Adipocyte (in vitro differentiated cells): ENCODE measurements around the gene THBS4.

ENCODE experiments used
- DNase-seq: peaks from one replicate; pipeline ENCODE4 v3.0.0-alpha.2; 2015; ENCODE audit warnings: low read depth
- H3K27me3 ChIP-seq: replicated peaks from 2 replicates; pipeline ENCODE4 v1.7.0; 2013; ENCODE audit warnings: mild to moderate bottlenecking, low read length, moderate library complexity; ENCODE audit not compliant: control insufficient read depth, insufficient read depth
- H3K36me3 ChIP-seq: 2 replicates; pipeline ENCODE4 v1.7.0; 2013; ENCODE audit warnings: low read length, mild to moderate bottlenecking, moderate library complexity; ENCODE audit not compliant: control insufficient read depth, insufficient read depth, severe bottlenecking
- H3K4me1 ChIP-seq: 2 replicates; pipeline ENCODE4 v1.7.0; 2013; ENCODE audit warnings: mild to moderate bottlenecking, low read length, moderate library complexity; ENCODE audit not compliant: control insufficient read depth, insufficient read depth
- H3K4me3 ChIP-seq: 2 replicates; pipeline ENCODE4 v1.7.0; 2013; ENCODE audit warnings: mild to moderate bottlenecking, low read length, moderate library complexity
- H3K9ac ChIP-seq: 2 replicates; pipeline ENCODE4 v1.7.0; 2013; ENCODE audit warnings: mild to moderate bottlenecking, low read length, moderate library complexity
- H3K9me3 ChIP-seq: 2 replicates; pipeline ENCODE4 v1.7.0; 2013; ENCODE audit warnings: mild to moderate bottlenecking, low read length, moderate library complexity; ENCODE audit not compliant: control insufficient read depth

Gene THBS4

DNA sequence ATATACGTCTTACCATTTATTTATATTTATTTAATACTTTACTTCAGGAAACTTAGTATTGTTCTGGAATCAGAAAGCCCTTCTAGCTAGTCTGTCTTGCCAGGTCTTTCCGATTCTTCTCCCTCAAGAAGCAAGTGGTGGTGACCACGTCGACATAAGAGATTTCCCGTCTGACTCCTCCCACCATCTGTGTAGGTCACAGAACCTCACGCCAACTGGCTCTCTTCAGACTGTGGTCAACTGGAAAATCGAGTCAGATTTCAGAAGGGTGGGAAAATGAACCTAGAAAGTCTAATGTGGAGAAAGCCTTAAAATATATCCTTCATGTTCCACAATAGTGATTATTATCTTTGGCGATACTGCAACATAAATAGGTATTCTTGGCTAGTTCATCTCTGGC is 17.3 kb downstream of the THBS4 start:
- no peak for DNase-seq
- Histone ChIP-seq H3K36me3 (no peaks in the 10 kb centered on the region), H3K27me3 (peaks cover 9% of the 10 kb centered on the region), H3K4me1 (no peaks in the 10 kb centered on the region), H3K4me3 (no peak overlapping the region), H3K9me3 (no peaks in the 10 kb centered on the region), H3K9ac (no peak overlapping the region)

DNA sequence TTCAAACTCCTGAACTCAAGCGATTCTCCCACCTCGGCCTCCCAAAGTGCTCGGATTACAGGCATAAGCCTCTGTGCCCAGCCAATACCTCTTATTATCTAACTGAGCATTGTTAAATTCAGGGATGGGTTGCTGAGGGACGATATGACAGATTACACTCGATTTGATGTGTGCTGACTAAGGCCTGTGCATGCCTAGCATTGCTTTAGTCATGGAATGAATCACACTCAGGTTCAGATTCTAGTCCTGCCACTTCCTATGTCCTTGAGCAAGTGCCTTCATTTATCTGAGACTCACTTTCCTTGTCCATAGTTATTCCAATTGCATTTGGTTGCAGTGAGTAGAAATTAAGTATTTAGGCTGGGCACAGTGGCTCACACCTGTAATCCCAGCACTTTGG is 19.5 kb downstream of the THBS4 start:
- peak; percentile 14 for DNase-seq
- Histone ChIP-seq H3K4me3 (no peak overlapping the region), H3K36me3 (no peaks in the 10 kb centered on the region)

GRCh38 chr5:80055491-80056170 is 20.5 kb downstream of the THBS4 start:
- H3K4me3 ChIP-seq = no peak overlapping the region
- H3K27me3 ChIP-seq = no peaks in the 10 kb centered on the region
- H3K36me3 ChIP-seq = no peaks in the 10 kb centered on the region
- no peaks in the 10 kb centered on the region for H3K4me1 ChIP-seq
- H3K9me3 ChIP-seq = no peaks in the 10 kb centered on the region
- no peak for DNase-seq
- H3K9ac ChIP-seq = no peak overlapping the region

More for the DNA sequence above, 19.5 kb downstream of the THBS4 start:
- no peaks in the 10 kb centered on the region for H3K9me3 ChIP-seq
- H3K4me1 ChIP-seq = no peaks in the 10 kb centered on the region
- H3K27me3 ChIP-seq = peaks cover 6% of the 10 kb centered on the region
- H3K9ac ChIP-seq = no peak overlapping the region

- H3K4me3 ChIP-seq = no peak overlapping the region
- H3K4me1 ChIP-seq = no peaks in the 10 kb centered on the region
- no peaks in the 10 kb centered on the region for H3K9me3 ChIP-seq
- no peaks in the 10 kb centered on the region for H3K36me3 ChIP-seq
- H3K27me3 ChIP-seq = no peaks in the 10 kb centered on the region
- H3K9ac ChIP-seq = no peak overlapping the region
- DNase-seq = no peak
Measured at GRCh38 chr5:80057099-80057498, 22.0 kb downstream of the THBS4 start.

GRCh38 chr5:80057921-80058320 is 22.8 kb downstream of the THBS4 start:
- Histone ChIP-seq H3K27me3 (no peaks in the 10 kb centered on the region), H3K4me1 (no peaks in the 10 kb centered on the region), H3K9ac (no peak overlapping the region), H3K9me3 (no peaks in the 10 kb centered on the region), H3K36me3 (no peaks in the 10 kb centered on the region), H3K4me3 (no peak overlapping the region)
- DNase-seq = no peak

DNA sequence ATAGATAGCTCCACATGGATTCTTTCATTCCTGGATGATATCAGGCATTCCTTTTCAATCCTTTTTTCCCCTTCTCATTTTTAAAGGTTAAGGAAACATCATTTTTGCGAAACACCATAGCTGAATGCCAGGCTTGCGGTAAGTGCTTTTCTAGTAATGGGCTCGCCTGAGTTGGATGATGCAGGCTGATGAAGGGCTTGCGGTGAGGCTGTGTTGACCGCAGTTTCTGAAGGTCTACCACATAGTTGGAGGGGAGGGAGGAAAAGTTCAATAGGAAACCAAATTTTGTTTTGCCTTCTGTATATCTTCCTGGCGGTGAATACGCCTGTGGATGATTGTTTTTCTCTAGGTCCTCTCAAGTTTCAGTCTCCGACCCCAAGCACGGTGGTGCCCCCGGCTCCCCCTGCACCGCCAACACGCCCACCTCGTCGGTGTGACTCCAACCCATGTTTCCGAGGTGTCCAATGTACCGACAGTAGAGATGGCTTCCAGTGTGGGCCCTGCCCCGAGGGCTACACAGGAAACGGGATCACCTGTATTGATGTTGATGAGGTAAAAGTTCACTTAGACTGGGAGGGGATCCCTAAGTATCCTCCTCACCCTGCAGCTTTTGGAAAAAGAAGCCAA is 24.3 kb downstream of the THBS4 start:
- H3K4me1 ChIP-seq = peaks cover 3% of the 10 kb centered on the region
- no peak overlapping the region for H3K9ac ChIP-seq
- no peaks in the 10 kb centered on the region for H3K36me3 ChIP-seq
- H3K27me3 ChIP-seq = peaks cover 2% of the 10 kb centered on the region
- DNase-seq = peak; percentile 29
- H3K4me3 ChIP-seq = no peak overlapping the region
- H3K9me3 ChIP-seq = no peaks in the 10 kb centered on the region

- H3K9ac ChIP-seq = no peak overlapping the region
- no peaks in the 10 kb centered on the region for H3K9me3 ChIP-seq
- peak; percentile 69 for DNase-seq
- no peaks in the 10 kb centered on the region for H3K36me3 ChIP-seq
- peaks cover 4% of the 10 kb centered on the region for H3K4me1 ChIP-seq
- peaks cover 5% of the 10 kb centered on the region for H3K27me3 ChIP-seq
- H3K4me3 ChIP-seq = no peak overlapping the region
Measured at GRCh38 chr5:80060966-80061365, 25.8 kb downstream of the THBS4 start.

DNA sequence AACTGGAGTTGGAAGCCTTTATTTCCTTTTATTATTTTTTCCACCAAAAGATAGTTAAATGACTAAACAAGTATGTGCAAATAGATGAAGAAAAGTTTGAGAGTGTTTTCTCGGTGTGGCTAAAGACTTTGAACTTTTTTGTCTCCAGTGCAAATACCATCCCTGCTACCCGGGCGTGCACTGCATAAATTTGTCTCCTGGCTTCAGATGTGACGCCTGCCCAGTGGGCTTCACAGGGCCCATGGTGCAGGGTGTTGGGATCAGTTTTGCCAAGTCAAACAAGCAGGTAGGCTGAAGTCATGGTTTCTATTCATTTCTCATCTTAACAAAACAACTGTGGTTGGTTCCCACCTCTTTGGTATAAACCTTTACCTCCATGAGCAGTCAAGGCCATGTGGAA is 26.4 kb downstream of the THBS4 start:
- no peak overlapping the region for H3K4me3 ChIP-seq
- no peak for DNase-seq
- H3K36me3 ChIP-seq = no peaks in the 10 kb centered on the region
- H3K9ac ChIP-seq = no peak overlapping the region
- H3K27me3 ChIP-seq = peaks cover 5% of the 10 kb centered on the region
- peaks cover 4% of the 10 kb centered on the region for H3K4me1 ChIP-seq
- H3K9me3 ChIP-seq = no peaks in the 10 kb centered on the region

GRCh38 chr5:80064124-80064523 is 29.0 kb downstream of the THBS4 start:
- Histone ChIP-seq H3K4me3 (no peak overlapping the region), H3K9ac (no peak overlapping the region), H3K36me3 (no peaks in the 10 kb centered on the region), H3K9me3 (no peaks in the 10 kb centered on the region), H3K27me3 (peaks cover 8% of the 10 kb centered on the region), H3K4me1 (peaks cover 9% of the 10 kb centered on the region)
- DNase-seq = peak; percentile 80

DNA sequence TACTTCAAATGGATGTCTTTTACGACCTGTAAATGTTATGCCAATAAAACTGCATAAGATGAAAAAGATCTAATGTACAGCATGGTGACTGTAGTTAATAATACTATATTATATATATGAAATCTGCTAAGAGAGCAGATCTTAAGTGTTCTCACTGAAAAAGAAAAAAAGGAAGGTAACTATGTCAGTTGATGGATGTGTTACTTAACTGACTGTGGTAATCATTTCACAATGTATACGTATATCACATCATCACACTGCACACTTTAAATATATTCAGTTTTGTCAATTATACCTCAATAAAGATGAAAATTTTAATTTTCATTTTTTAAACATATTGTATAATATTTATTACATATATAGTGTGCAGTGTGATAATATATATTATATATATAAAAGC is 31.9 kb downstream of the THBS4 start:
- H3K9ac ChIP-seq = no peak overlapping the region
- peaks cover 8% of the 10 kb centered on the region for H3K27me3 ChIP-seq
- no peaks in the 10 kb centered on the region for H3K9me3 ChIP-seq
- no peak overlapping the region for H3K4me3 ChIP-seq
- DNase-seq = no peak
- no peaks in the 10 kb centered on the region for H3K36me3 ChIP-seq
- H3K4me1 ChIP-seq = peaks cover 24% of the 10 kb centered on the region

DNA sequence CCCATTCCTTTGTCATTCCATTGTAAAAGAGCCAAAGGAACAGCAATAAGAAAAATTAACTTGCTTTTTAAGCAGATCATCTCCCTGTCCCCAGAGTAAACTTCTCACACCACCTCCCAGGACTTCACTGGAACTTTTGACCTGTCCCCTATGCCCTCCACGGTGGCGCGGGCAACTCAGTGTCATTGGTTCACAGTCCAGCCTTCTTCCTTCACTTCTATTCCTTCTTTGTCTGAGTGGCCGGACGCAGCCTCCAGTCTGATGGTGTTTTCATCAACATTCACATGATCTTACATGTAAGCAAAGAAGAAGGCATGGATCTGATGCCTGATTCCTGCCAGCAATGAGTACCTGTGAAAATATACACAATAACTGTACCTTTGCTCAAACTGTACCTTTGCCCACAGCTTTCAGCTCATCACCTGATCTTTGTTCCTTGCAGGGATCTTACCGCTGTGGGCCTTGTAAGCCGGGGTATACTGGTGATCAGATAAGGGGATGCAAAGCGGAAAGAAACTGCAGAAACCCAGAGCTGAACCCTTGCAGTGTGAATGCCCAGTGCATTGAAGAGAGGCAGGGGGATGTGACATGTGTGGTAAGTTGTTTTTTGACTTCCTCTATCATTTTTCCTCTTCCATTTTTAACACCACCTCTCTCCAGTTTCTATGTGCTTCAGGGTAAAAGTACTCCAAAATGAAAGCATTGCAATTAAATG is 32.5 kb downstream of the THBS4 start:
- DNase-seq = no peak
- H3K9me3 ChIP-seq = no peaks in the 10 kb centered on the region
- no peaks in the 10 kb centered on the region for H3K36me3 ChIP-seq
- no peak overlapping the region for H3K9ac ChIP-seq
- H3K4me3 ChIP-seq = no peak overlapping the region
- peaks cover 8% of the 10 kb centered on the region for H3K27me3 ChIP-seq
- H3K4me1 ChIP-seq = peaks cover 24% of the 10 kb centered on the region
